Measurements from ENCODE around the gene THAP8.

The THAP8 gene

GRCh38 chr19:36054733-36055686, 925 bp upstream of the THAP8 start, which contains the start of gene WDR62 (continued):
- TF ChIP-seq YY2 (tag by site-specific recombination; IDR thresholded peaks at IDR 0.05) (peak; percentile 97), ZNF19 (tag by site-specific recombination; IDR thresholded peaks at IDR 0.05; ENCODE audit: low read depth) (no peak), GFI1B (tag by site-specific recombination; IDR thresholded peaks at IDR 0.05) (peak; percentile 66), TRIM28 (IDR thresholded peaks at IDR 0.05; ENCODE audit: borderline replicate concordance, low read length) (no peak), ZNF2 (tag by site-specific recombination; IDR thresholded peaks at IDR 0.05) (peak; percentile 62), ZNF548 (tag by site-specific recombination; IDR thresholded peaks at IDR 0.05) (peak; percentile 66; the same call in 1 of the 2 replicates), ZNF302 (tag by site-specific recombination; IDR thresholded peaks at IDR 0.05; ENCODE audit: low read depth) (no peak), ZNF350 (tag by site-specific recombination; IDR thresholded peaks at IDR 0.05) (no peak), ZNF621 (tag by site-specific recombination; IDR thresholded peaks at IDR 0.05) (no peak), PRDM4 (tag by site-specific recombination; IDR thresholded peaks at IDR 0.05) (peak; percentile 62; the same call in 1 of the 2 replicates), ZNF488 (tag by site-specific recombination; IDR thresholded peaks at IDR 0.05) (no peak), ZNF585B (tag by site-specific recombination; IDR thresholded peaks at IDR 0.05) (no peak), MYNN (tag by site-specific recombination; IDR thresholded peaks at IDR 0.05; ENCODE audit: borderline replicate concordance) (peak; percentile 47; the same call in 1 of the 2 replicates), ZNF76 (tag by site-specific recombination; IDR thresholded peaks at IDR 0.05; ENCODE audit: borderline replicate concordance, low read depth) (peak; percentile 73; the same call in 1 of the 2 replicates), ZNF391 (tag by site-specific recombination; IDR thresholded peaks at IDR 0.05; ENCODE audit: borderline replicate concordance, low read depth) (peak; percentile 97), HOXA7 (CRISPR knock-in tag; IDR thresholded peaks at IDR 0.05; ENCODE audit: borderline replicate concordance) (no peak; the same call in 1 of the 2 replicates), ZSCAN4 (tag by site-specific recombination; IDR thresholded peaks at IDR 0.05) (0 out of 2 replicates have a peak, but pooled peaks have one; percentile 7), KLF16 (tag by site-specific recombination; IDR thresholded peaks at IDR 0.05) (peak; percentile 95), ZNF366 (tag by site-specific recombination; conservative IDR thresholded peaks at IDR 0.05) (0 out of 2 replicates have a peak, but pooled peaks have one; percentile 12), IKZF3 (tag by site-specific recombination; IDR thresholded peaks at IDR 0.05) (0 out of 2 replicates have a peak, but pooled peaks have one; percentile 9), ZNF776 (tag by site-specific recombination; IDR thresholded peaks at IDR 0.05; ENCODE audit: borderline replicate concordance) (no peak), ZIC2 (tag by site-specific recombination; IDR thresholded peaks at IDR 0.05) (peak; percentile 10; the same call in 1 of the 2 replicates), ZNF629 (tag by site-specific recombination; IDR thresholded peaks at IDR 0.05) (no peak), PRDM10 (tag by site-specific recombination; IDR thresholded peaks at IDR 0.05) (0 out of 2 replicates have a peak, but pooled peaks have one; percentile 9), GLI2 (tag by site-specific recombination; IDR thresholded peaks at IDR 0.05; ENCODE audit: borderline replicate concordance, low read depth) (no peak), ZEB2 (tag by site-specific recombination; IDR thresholded peaks at IDR 0.05) (peak; percentile 73), PRDM1 (tag by site-specific recombination; IDR thresholded peaks at IDR 0.05) (peak; percentile 53; the same call in 1 of the 2 replicates), CTCF (tag by site-specific recombination; IDR thresholded peaks at IDR 0.05) (no peak)

Data from HEK293 (cell line).